ENCODE results near the gene ME3. TPM values are rescaled to one million over a fixed set of nuclear protein-coding genes. Genes with fewer than 3 reads are reported as not detected.

The ME3 gene
- total RNA-seq, result 10 to 100 TPM; 19.7 to 24.2 TPM
- long read RNA-seq, transcript ME3-202 (14 exons, 2,240 nt), result major isoform, 30 of 68 reads
- long read RNA-seq, transcript ME3-212 (15 exons, 2,311 nt), result minor isoform, 8 of 68 reads
- long read RNA-seq, partial matches to known transcripts, result 7 of 68 reads
- long read RNA-seq, other reads (novel, unspliced or antisense), result 23 of 68 reads

DNA sequence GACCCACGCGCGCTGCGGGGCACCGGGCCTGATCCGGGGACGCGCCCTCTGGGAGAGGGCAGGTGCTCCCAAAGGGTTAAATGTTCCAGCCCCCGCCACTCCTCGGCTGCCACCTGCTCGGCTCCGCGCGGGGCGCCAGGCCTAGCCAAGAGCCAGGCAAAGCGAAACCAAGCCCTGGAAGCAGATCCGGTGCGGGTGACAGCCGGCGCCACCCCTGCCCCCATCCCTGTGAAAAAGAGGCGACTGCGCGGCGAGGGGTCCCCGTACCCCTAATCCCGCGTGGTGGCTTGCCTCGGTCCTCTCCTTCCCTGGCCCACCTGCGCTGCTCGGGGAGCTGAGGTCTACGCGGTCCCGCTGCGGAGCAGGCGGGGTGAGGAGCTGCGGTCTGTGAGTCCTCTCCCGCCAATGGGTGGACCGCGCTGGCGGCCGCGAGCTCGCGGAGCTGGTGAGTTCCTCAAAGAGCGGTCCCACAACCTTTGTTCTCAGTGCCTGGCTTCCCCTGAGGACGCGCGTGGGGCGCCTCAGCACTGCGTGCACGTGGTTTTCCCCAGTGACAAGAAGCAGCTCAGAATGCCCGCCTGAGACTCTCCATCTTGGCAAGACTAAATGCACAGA lies at the start of gene ME3:
Gene ME3, minus strand, starts transcription at position 610 of the 615 bp plus-strand sequence.
- peak; percentile 77 for DNase-seq
- peak; percentile 84 to 87 for ATAC-seq
- intact Hi-C loops (cut with DNase I), result no loop called here

DNA sequence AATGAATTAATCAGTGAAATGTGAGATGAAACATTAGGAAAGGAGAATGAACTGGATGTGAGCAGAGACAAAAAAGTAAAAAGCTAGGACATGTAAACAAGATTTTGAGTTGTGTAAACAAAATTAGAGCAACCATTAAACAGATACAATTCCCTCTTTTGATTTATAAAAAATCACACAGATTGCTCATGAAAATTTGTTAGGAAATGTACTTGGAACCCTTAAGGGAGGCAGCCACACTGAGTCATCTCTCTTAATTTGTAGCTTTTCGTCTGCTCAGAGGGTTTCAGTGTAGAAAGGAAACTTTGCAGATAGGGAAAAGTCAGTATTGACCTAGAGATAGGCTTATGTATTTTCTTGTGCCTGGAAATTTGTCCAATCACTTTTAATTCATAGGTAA lies 49.6 kb upstream of the ME3 start:
- intact Hi-C loops (cut with DNase I), result no loop called here
- ATAC-seq, result peak in 1 of 2 donors; percentile 72
- DNase-seq, result no peak

DNA sequence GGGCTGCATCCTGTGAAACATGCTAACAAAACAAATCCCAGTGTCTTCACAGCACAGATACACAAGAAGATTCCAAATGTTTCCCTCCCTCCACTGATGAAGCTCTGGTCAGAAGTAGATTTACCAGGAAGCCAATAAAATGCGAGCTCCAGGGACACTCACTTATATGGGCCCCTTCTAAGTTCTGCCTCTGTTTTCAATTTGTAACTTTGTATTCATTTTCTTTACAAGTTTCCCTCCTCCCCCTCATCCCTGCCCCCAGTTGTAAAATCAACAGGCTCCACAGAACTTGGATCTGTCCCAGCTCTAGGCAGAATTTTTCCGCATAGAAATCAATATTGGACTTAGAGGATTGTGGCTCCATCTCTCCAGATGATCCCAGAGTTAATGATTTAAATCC lies 48.1 kb upstream of the ME3 start:
- DNase-seq (no peak), ATAC-seq (no peak)
- intact Hi-C loops (cut with DNase I), result no loop called here

DNA sequence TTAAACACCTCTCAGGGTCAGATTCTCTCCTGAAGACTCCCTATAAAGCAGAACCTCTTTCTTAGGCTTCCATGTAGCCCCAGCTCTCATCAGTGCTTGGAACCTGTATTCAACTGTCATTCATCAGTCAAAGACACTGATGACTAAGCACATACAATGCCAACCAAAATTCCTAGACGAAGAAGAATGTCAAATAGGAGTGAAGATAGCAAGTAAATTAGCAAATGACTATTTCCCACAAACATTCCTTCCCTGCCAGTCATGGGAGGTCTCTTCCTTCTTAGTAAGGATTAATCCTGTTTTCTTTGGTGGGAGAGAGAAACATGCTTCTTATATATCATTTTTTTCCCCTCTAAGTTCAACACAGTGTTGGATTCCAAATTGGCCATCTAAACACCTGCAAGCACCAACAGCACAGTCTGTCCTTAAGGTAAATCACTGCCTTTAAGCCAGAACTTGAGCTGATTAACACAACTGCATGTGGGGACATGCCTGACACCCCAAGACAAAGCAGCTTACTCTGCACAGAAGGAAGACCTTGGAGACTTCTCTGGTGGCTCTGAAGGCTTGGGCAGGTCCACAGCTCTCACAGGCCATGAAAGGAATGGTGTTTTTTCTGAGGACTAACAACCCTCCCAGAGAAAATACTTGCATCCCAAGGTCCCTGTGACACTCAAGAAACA lies 47.5 kb upstream of the ME3 start:
- peak in 1 of 2 donors; percentile 89 for ATAC-seq
- intact Hi-C loops (cut with DNase I), result no loop called here
- no peak for DNase-seq

DNA sequence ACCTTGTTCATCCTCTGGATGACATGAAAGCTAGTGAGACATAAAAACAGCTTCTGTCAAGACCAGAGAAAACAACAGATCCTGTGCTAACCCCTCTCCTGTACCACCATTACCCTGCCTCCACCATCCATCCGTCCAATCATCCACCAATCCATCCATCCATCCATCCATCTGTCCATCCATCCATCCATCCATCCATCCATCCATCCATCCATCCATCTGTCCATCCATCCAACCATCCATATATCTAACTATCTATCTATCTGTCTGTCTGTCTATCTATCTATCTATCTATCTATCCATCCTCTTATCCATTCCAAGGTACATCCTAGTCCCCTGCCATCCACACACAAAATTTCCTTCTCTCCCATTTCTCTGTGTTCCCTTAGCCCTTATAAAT lies 46.6 kb upstream of the ME3 start:
- no peak for DNase-seq
- ATAC-seq, result no peak
- intact Hi-C loops (cut with DNase I), result no loop called here

DNA sequence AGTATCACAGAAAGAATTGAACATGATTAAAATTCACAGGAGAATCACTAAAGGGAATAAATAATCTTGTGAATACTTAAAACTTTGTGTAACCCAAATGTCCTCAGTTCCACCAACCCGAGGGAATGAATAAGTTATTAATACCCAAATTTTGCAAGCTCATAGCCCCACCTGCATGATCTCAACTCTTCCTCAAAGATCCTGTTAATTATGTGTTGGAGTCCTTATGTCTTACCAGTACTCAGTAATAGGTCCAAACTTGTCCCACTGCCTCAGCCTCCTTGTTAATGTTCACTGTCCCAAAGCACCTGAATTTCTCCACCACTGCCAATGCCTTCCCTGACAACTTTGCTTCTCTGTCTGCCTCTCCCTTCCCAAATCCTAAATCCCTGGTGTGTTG lies 46.1 kb upstream of the ME3 start:
- ATAC-seq (no peak), DNase-seq (no peak)
- intact Hi-C loops (cut with DNase I), result no loop called here

DNA sequence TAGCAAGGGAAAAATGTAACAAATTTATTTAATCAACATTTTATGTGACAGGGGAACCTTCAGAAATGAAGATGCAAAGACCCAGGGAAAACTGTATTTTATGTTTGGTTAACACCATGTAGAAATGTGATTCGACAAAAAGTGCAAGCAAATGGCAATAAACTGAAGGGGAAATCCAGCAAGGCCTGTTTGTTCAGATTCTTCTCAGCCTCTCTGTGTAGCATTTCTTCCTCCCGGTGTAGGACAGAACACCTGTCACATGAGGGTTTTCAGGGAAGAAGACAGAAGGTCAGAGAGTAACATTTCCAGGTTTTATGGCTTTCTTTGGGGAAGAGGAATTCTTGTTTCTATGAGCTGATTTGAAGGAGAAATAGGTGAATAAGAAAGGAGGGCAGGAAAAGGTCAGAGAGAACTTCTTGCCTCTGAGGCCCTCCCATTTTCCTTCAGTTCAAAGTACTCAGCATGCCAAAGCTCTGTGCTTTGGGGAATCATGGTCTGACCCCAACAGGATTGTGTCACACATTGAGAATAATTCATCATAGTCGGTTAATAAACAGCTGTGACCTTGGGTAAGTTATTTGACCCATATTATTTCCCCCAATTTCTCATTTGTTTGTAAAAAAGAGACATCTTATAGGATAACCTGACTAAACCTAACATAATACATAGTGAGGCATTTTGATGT lies 45.5 kb upstream of the ME3 start:
- no peak for ATAC-seq
- intact Hi-C loops (cut with DNase I), result no loop called here

DNA sequence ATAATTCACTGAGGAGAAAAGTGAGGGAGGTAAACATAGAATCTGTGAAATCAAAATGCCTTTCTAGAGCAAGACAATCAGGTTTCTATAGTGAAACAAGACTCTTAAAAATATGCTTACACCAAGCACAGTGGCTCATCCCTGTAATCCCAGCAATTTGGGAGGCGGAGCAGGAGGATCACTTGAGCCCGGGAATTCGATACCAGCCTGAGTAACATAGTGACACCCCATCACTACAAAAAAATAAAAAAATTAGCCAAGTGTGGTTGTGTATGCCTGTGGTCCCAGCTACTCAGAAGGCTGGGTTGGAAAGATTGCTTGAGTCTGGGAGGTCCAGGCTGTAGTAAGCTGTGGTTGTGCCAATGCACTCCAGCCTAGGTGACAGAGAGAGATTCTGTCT lies 43.2 kb upstream of the ME3 start:
- no peak for ATAC-seq
- intact Hi-C loops (cut with DNase I), result no loop called here
- DNase-seq, result no peak

More for the DNA sequence above, 45.5 kb upstream of the ME3 start:
- no peak for DNase-seq

DNA sequence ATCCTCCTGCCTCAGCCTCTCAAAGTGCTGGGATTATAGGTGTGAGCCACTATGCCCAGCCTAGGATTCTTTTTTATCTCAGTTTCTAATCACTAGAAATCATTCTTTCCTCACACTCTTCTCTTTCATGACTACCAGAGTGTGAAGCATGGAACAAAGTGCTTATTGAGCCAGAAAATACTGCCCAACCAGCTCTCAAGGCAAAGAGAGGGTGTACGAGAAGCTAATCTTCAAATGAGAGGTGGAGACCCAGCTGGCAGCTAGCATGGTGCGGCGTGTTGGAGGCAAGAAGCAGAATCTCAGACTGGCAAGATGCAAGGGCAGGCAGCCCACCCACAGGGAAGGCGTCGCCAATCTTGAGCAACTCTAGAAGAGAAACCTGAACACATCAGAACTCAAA lies 41.1 kb upstream of the ME3 start:
- no peak for ATAC-seq
- no peak for DNase-seq
- intact Hi-C loops (cut with DNase I), result no loop called here

DNA sequence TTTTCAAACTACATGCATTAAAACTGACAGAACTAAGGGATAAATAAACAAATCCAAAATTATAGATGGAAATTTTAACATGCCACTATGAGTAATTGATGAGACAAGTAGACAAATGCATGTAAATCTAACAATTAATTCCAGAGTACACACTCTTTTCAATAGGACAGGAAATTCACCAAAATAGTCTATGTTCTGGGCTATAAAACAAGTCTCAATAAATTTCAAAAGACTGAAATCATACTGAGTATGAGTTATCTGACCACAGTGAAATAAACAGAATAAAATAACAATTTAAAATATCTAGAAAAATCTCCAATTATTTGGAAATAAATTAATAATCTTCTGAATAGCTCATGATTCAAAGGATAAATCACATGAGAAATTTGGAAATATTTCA lies 38.5 kb upstream of the ME3 start:
- DNase-seq, result no peak
- no peak for ATAC-seq
- intact Hi-C loops (cut with DNase I), result no loop called here

DNA sequence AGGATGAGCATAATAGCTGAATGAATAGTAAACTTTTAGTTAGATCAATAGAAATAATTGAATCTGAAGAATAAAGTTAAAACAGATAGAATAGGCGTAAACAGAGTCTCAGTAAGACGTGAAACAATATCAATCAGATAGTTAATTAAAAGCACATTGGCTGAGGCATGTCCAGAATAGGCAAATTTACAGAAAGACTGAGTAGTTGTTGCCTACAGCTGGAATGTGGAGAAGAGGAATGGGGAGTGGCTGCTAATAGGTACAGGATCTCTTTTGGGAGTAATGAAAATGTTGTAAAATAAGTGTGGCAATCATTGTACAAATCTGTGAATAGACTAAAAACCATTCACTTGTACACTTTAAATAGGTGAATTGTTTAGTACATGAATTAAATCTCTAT lies 36.3 kb upstream of the ME3 start:
- intact Hi-C loops (cut with DNase I), result no loop called here
- no peak for ATAC-seq
- DNase-seq, result no peak

DNA sequence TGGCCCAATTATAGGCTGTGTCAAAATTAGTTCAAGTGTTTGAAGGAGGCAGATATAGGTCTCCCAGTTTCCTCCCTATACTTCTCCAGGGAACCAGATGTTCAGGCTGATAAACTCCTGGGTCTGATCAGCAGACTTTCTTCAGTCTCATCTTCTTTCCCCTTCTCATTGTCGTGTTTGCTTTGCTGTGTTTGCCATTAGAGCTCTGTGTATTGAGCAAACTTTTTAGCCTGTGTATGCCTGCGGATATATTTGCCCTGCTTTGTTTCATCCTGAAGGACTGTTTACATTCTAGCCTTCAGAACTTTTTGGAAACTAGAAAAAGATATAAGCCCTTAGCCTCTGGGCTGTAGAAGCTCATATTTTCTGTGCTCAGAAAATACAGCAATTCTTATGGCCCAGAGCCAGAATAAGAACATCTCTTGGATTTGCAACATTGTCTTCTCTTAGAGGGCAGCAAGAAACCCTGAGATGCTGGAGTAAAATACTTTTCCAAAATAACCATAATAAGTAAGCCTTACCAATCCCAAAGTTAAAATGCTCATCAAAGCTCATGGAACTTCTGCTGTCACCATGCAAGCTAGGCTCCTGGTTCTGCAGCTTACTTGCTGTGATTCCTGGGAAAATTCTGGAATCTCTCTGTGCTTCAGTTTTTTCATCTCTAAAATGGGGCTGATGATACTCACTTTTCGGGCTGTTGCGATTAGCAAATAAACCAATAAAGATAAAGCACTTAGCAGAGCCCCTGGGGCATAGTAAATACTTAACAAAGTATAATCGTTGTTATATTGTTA lies 34.1 kb upstream of the ME3 start:
- DNase-seq (no peak), ATAC-seq (no peak)
- intact Hi-C loops (cut with DNase I), result no loop called here

DNA sequence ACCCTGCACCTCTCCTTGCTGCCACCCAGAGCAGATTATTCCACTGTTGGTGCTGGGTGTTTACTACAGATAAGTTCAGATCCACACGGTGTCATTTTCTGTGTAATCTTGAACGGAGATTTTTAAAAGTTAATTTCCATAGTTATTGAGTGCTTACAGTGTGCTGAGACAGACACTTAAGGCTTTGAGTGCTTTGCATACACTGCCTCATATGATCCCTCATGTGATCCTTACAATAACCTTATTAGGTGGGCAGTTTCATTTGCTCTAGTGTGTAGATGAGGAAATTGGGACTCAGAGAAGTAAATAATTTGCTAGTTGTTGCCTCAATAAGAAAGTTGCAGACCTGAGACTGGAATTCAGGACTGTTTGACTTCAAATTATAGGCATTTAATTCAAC lies 32.3 kb upstream of the ME3 start:
- DNase-seq (no peak), ATAC-seq (no peak)
- intact Hi-C loops (cut with DNase I), result no loop called here

DNA sequence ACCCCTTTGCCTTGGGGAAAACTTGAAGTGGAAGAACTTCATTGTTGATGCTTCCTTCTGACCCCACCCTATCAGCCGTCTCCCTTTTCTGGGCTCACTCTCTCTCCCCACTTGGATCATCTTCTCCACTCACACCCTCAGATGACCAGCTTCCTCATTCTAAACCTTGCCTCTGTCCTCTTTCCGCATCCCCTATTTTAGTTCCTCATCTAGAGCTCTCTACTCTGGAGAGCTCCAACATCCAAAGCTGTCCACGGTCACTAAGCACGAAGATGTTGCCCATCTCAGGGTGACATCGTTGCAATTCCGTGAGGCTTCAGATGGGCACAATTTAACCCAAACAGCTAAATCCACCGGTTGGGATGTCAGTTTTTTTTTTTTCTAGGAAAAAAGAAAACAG lies 31.6 kb upstream of the ME3 start:
- ATAC-seq (no peak), DNase-seq (no peak)
- intact Hi-C loops (cut with DNase I), result no loop called here

DNA sequence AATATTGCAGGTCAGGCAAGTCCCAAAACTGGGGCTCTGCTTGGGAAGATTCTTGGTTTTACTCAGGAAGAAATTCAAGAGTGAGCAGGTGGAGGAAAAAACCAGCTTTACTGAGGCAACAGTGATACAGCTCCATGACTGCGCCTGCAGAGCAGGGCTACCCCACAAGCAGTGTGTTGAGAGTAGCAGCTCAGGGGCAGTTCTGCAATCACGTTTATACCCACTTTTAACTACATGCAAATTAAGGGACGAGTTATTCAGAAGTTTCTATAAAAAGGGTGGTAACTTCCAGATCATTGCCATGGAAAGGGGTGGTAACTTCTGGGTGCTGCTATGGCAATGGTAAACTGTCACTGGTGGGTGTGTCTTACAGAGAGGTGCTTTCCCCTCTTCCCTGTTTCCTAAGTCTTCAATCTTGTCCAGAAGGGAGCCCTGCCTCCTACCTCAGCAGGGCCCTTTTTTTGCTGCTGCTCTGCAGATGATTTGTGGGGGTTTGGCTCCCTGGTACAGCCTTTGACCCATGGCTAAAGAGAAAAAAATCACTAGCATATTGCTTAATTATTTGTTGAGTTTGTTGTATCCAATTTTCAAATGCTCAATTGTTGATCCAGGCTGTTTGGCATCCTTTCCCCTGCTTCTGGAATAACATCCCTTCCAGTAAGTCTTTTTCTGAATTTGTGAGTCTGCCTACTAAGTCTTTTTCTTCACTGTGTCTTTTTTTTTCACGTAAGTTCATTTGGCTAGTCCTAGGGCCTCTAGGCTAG lies 30.0 kb upstream of the ME3 start:
- DNase-seq, result no peak
- no peak for ATAC-seq
- intact Hi-C loops (cut with DNase I), result no loop called here

DNA sequence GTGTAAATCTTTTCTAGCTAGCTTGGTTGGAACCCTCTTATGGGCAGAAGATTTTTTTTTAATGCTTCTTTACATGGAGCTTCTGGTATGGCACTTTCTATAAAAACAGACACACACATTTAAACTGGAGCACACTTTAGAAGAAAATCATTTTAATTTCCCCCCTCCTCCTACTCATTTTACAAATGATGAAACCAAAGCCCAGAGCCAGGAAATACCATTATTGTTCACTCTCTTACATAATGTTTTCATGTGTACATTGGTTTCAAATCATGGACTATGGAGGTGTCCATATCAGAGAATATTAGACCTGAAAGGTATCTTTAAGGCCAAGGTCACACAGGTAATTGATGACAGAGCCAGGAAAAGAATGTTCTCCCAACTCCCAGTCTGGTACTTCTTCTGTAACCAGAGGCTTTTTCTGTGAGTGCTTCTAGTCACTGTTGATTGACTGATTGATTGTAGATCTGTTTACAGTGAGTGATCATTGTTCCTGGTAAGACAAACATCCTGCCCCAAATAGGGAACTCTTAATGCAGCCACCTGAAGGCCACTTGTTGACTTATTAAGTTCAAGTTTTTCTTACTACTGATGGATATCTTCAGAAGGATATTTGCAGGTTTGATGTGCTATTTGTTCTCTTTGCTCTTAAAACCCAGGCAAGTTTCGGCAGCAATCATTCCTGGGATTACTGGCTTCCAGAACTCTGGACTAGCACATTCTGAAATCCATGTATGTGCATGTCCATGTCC lies 26.8 kb upstream of the ME3 start:
- no peak for DNase-seq
- no peak for ATAC-seq
- intact Hi-C loops (cut with DNase I), result no loop called here

DNA sequence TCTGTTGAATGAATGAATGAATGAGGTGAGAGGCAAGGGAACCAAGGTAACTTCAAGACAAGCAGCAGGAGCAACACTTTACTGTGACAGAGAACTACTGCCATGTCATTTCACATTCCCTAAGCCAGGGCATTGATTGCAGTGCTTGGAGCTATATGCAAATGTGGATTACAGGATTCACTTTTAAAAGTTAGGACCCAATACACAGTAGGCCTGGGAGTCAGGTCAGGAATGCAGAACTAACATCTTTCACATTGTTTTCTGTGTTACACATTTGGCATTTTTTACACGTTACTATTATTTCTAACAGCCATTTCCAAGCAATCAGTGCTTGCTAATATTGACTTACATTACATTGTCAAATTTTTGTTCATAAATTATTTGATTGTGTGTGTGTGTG lies 26.2 kb upstream of the ME3 start:
- intact Hi-C loops (cut with DNase I), result no loop called here
- ATAC-seq, result no peak

DNA sequence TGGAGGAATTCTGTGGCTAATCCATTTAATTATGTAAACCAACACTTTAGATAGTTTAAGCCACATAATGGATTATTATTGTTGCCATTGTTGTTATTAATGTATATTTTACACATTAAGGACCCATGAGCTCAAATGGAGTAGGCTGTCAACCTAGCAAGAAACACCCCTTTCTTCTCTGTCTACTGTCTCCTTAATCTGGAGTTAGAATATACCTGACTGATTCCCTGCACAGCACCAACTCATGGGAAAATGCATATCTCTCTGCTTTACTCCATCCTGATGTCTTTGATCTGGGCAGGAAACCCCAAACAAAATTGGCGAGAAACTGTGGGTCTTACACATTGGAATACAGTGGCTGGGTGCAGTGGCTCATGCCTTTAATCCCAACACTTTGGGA lies 24.0 kb upstream of the ME3 start:
- DNase-seq (no peak), ATAC-seq (peak in 1 of 2 donors; percentile 11)
- intact Hi-C loops (cut with DNase I), result no loop called here

More for the DNA sequence above, 26.2 kb upstream of the ME3 start:
- no peak for DNase-seq
